GM10266 (cell line): Measurements from ENCODE around the gene GALNT16.

Experiments
- DNase-seq: peaks from one replicate; pipeline ENCODE4 v3.0.0; 2012; ENCODE audit errors: extremely low spot score
- TF ChIP-seq, protein P1 (sequence below): IDR thresholded peaks from 2 replicates; pipeline ENCODE4 v1.5.1; 2012; ENCODE audit warnings: mild to moderate bottlenecking, low read depth; ENCODE audit not compliant: control insufficient read depth, insufficient read depth; ENCODE audit errors: missing control alignments

GALNT16 gene

DNA sequence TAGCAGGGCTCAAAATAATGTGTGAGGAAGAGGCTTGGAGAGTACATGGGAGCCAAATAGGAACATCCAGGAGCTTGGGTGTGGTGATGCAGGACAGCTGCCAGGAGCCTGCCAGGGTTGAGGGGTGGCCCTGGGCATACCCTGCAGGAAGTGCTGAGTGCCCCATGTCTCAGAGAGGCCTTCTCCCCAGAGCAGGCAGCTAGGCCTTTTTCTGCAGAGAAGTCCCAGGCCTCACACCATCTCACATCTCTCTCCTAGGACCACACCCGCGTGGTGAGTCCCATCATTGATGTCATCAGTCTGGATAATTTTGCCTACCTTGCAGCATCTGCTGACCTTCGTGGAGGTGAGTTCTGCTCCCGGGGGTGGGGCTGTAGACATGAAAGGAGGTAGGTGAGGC lies 71.2 kb downstream of the GALNT16 start:
- TF ChIP-seq, protein P1, sequence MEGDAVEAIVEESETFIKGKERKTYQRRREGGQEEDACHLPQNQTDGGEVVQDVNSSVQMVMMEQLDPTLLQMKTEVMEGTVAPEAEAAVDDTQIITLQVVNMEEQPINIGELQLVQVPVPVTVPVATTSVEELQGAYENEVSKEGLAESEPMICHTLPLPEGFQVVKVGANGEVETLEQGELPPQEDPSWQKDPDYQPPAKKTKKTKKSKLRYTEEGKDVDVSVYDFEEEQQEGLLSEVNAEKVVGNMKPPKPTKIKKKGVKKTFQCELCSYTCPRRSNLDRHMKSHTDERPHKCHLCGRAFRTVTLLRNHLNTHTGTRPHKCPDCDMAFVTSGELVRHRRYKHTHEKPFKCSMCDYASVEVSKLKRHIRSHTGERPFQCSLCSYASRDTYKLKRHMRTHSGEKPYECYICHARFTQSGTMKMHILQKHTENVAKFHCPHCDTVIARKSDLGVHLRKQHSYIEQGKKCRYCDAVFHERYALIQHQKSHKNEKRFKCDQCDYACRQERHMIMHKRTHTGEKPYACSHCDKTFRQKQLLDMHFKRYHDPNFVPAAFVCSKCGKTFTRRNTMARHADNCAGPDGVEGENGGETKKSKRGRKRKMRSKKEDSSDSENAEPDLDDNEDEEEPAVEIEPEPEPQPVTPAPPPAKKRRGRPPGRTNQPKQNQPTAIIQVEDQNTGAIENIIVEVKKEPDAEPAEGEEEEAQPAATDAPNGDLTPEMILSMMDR = no peak
- no peak for DNase-seq

DNA sequence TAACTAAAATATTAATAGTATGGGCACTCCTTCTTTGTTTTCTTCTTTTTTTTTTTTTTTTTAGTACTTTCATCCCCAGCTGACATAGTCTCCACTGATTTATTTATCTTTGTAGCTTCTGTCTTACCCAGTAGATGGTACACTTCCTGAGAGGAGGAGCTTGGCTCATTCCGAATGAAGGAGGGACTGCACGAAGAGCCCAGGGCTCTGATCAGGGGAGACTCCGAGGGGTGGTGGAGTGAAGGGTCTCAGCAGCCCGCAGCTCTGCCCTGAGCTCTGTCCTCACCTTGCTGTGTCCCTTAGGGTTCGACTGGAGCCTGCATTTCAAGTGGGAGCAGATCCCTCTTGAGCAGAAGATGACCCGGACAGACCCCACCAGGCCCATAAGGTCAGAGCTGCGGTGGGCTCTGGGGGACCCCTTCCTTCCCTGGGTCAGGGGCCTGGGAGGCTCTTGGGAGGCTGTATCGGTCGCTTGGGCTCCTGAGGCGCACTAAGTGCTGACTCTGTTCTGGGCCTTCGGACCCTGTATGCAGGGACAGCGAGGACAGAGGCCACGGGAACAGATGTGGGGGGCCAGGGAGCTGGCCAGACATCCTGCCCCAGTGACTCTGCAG lies 72.9 kb downstream of the GALNT16 start:
- DNase-seq = no peak
- TF ChIP-seq, protein P1 = no peak

DNA sequence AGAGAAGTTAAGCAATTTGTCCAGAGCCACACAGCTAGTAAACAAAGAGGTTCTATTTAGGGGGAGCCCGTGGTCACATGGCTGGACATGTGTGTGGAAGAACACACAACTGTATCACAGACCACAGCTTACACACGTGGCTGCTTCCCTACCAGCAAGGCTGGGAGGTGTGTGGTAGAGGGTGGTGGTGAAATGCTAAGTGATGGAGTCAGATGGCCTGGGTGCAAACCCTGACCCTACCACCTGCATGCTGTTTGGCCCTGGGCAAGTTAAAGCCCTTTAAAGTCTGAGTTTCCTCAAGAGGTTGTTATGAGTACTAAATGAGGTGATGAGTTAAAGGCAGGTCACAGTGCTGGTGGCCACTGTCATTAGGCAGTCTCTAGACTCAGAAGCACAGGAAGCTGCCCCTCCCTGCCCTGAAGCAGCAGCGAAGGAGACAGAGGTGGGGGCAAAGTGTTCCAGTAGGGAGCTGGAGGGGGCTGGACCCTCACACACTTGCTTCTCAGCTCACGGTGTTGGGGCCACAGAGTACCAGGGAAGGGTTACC lies 73.9 kb downstream of the GALNT16 start:
- TF ChIP-seq, protein P1 = no peak

DNA sequence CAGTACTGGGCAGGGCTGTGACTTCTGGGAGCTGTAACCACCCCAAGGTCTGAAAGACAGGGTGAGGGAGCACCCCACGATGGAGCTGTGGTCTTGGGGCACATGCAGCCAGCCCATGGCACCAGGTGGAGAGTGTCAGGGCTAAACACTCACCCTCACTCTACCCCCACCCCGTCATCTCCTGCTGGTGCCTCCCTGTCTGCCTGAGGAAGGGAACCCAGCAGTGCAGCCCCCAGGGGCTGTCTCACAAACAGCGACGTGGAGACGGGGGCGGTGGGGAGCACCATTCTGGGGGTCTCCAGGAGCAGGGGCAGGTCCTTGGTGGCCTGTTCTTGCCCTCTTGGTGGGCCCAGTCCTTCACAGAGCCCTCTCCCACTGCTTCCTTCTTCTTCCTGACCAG lies 74.6 kb downstream of the GALNT16 start:
- TF ChIP-seq, protein P1 = no peak
- no peak for DNase-seq

More for the DNA sequence above, 73.9 kb downstream of the GALNT16 start:
- DNase-seq = no peak

GRCh38 chr14:69335371-69335771 lies 75.4 kb downstream of the GALNT16 start:
- DNase-seq = no peak
- TF ChIP-seq, protein P1 = no peak

- DNase-seq = no peak
- TF ChIP-seq, protein P1 = no peak
These were observed 78.0 kb downstream of the GALNT16 start for GRCh38 chr14:69337984-69338383.

DNA sequence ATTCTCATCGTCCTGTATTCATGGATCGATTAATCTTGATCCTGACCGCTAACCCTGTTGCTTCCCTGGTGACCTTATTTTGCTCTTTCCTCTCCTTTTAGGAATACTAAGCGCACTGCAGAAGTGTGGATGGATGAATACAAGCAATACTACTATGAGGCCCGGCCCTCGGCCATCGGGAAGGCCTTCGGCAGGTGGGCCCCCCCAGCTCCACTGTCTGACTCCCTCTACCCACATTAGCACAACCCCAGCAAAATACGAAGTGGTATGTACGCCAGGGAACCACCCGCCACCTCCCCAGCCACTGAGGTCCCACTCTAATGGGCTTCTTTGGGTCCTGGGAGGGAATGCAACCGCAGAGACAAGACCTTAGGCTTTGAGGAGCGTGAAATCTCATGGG lies 79.5 kb downstream of the GALNT16 start:
- TF ChIP-seq, protein P1 = no peak
- DNase-seq = no peak
